ENCODE results near the gene TRIP11. TPM values are rescaled to one million over a fixed set of nuclear protein-coding genes. Genes with fewer than 3 reads are reported as not detected.

TRIP11 gene
- total and polyA plus RNA-seq, 2 experiments from 2014 or later: 24.9 to 52.2 TPM

DNA sequence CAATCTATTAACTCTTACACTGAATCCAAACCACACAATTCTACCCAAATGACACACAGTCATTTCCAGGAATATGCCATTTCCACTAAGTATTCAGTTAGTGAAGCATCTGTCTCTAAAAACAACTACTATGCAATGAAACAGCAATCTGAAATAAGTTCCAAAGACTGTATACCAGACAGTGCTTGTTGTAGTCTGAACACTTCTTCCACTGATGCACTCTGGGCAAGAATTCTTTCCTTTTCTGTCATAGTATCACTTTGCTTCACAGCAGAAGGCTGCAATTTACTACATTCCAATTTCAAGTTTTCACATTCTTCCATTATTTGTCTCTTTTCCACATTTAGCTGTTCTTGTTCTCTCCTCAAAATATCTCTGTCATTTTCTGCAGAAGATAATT, 25.8 kb downstream of the TRIP11 start:
- ATAC-seq: no peak
- Mint-ChIP-seq H3K36me3 (ENCODE audit: low read depth) (peaks cover 16% of the 10 kb centered on the region; the same call in 1 of the 3 replicates), H3K27me3 (ENCODE audit: insufficient read depth, low read depth, poor library complexity) (no peaks in the 10 kb centered on the region), H3K9me3 (no peaks in the 10 kb centered on the region), H3K27ac (no peak overlapping the region), H3K4me1 (no peaks in the 10 kb centered on the region), H3K4me3 (no peak overlapping the region)
- Histone ChIP-seq H2AFZ (no peak overlapping the region), H3K27ac (ENCODE audit: low read depth) (no peak overlapping the region), H3K27me3 (ENCODE audit: insufficient read depth) (no peaks in the 10 kb centered on the region), H3K4me1 (ENCODE audit: insufficient read depth) (no peaks in the 10 kb centered on the region), H3K79me2 (replicated peaks; ENCODE audit: insufficient read depth) (no peaks in the 10 kb centered on the region), H3F3A (replicated peaks; ENCODE audit: low read depth) (no peaks in the 10 kb centered on the region), H3K4me2 (no peak overlapping the region), H3K9me2 (ENCODE audit: insufficient read depth) (no peaks in the 10 kb centered on the region), H3K4me3 (no peak overlapping the region), H3K36me3 (ENCODE audit: insufficient read depth) (peaks cover 26% of the 10 kb centered on the region; the same call in 1 of the 2 replicates), H4K20me1 (replicated peaks; ENCODE audit: insufficient read depth) (0 out of 2 replicates have a peak, but pooled peaks cover 2% of the 10 kb centered on the region)
- TF ChIP-seq CREB1 (CRISPR knock-in tag; IDR thresholded peaks at IDR 0.05; ENCODE audit: low read depth) (no peak), NANOG (IDR thresholded peaks at IDR 0.05; ENCODE audit: borderline replicate concordance) (no peak)
- TF ChIP-seq, protein P1, sequence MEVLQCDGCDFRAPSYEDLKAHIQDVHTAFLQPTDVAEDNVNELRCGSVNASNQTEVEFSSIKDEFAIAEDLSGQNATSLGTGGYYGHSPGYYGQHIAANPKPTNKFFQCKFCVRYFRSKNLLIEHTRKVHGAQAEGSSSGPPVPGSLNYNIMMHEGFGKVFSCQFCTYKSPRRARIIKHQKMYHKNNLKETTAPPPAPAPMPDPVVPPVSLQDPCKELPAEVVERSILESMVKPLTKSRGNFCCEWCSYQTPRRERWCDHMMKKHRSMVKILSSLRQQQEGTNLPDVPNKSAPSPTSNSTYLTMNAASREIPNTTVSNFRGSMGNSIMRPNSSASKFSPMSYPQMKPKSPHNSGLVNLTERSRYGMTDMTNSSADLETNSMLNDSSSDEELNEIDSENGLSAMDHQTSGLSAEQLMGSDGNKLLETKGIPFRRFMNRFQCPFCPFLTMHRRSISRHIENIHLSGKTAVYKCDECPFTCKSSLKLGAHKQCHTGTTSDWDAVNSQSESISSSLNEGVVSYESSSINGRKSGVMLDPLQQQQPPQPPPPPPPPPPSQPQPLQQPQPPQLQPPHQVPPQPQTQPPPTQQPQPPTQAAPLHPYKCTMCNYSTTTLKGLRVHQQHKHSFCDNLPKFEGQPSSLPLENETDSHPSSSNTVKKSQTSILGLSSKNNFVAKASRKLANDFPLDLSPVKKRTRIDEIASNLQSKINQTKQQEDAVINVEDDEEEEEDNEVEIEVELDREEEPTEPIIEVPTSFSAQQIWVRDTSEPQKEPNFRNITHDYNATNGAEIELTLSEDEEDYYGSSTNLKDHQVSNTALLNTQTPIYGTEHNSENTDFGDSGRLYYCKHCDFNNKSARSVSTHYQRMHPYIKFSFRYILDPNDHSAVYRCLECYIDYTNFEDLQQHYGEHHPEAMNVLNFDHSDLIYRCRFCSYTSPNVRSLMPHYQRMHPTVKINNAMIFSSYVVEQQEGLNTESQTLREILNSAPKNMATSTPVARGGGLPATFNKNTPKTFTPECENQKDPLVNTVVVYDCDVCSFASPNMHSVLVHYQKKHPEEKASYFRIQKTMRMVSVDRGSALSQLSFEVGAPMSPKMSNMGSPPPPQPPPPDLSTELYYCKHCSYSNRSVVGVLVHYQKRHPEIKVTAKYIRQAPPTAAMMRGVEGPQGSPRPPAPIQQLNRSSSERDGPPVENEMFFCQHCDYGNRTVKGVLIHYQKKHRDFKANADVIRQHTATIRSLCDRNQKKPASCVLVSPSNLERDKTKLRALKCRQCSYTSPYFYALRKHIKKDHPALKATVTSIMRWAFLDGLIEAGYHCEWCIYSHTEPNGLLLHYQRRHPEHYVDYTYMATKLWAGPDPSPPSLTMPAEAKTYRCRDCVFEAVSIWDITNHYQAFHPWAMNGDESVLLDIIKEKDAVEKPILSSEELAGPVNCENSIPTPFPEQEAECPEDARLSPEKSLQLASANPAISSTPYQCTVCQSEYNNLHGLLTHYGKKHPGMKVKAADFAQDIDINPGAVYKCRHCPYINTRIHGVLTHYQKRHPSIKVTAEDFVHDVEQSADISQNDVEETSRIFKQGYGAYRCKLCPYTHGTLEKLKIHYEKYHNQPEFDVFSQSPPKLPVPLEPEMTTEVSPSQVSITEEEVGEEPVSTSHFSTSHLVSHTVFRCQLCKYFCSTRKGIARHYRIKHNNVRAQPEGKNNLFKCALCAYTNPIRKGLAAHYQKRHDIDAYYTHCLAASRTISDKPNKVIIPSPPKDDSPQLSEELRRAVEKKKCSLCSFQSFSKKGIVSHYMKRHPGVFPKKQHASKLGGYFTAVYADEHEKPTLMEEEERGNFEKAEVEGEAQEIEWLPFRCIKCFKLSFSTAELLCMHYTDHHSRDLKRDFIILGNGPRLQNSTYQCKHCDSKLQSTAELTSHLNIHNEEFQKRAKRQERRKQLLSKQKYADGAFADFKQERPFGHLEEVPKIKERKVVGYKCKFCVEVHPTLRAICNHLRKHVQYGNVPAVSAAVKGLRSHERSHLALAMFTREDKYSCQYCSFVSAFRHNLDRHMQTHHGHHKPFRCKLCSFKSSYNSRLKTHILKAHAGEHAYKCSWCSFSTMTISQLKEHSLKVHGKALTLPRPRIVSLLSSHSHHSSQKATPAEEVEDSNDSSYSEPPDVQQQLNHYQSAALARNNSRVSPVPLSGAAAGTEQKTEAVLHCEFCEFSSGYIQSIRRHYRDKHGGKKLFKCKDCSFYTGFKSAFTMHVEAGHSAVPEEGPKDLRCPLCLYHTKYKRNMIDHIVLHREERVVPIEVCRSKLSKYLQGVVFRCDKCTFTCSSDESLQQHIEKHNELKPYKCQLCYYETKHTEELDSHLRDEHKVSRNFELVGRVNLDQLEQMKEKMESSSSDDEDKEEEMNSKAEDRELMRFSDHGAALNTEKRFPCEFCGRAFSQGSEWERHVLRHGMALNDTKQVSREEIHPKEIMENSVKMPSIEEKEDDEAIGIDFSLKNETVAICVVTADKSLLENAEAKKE (CRISPR knock-in tag; IDR thresholded peaks at IDR 0.05): no peak
- no peak for DNase-seq (ENCODE audit: low spot score)

DNA sequence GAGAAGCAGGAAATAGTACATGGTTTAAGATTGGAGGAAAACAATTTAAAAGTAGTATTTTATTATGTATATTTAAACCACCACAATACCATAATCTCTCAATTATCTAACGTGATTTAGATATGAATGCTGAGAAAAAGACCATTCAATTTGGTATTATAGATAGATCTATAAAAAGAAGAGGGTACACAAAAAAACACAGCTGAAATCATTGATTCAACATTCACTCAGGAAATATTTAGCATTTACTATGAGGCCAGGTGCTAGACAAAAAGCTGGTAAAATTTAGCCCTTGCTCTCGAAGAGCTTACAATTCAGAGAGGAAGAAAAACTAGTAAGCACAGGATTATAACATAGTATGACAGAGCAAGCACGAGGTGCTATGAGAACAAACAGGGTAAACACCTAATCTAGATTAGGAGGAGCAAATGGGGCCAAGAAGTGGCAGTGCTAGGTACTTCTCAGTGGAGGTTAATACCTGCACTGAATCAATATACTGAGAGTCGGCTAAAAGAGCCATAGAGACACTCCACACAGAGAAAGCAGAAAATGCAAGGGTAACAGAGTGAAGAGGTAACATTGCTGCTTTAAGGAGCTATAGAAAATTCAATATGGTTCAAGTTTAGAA, 27.6 kb downstream of the TRIP11 start:
- no peak for DNase-seq (ENCODE audit: low spot score)
- H3K4me3 Mint-ChIP-seq: no peak overlapping the region
- H4K20me1 ChIP-seq (replicated peaks; ENCODE audit: insufficient read depth): 0 out of 2 replicates have a peak, but pooled peaks cover 2% of the 10 kb centered on the region
- no peak overlapping the region for H3K27ac Mint-ChIP-seq
- peaks cover 22% of the 10 kb centered on the region for H3K36me3 Mint-ChIP-seq (ENCODE audit: low read depth)
- no peaks in the 10 kb centered on the region for H3K4me1 Mint-ChIP-seq
- H3K27me3 Mint-ChIP-seq (ENCODE audit: insufficient read depth, low read depth, poor library complexity): no peaks in the 10 kb centered on the region
- no peak overlapping the region for H3K27ac ChIP-seq (ENCODE audit: low read depth)
- H3K9me2 ChIP-seq (ENCODE audit: insufficient read depth): no peaks in the 10 kb centered on the region
- H2AFZ ChIP-seq: no peak overlapping the region
- no peaks in the 10 kb centered on the region for H3K4me1 ChIP-seq (ENCODE audit: insufficient read depth)
- no peaks in the 10 kb centered on the region for H3F3A ChIP-seq (replicated peaks; ENCODE audit: low read depth)
- H3K79me2 ChIP-seq (replicated peaks; ENCODE audit: insufficient read depth): no peaks in the 10 kb centered on the region
- no peak overlapping the region for H3K4me3 ChIP-seq
- no peaks in the 10 kb centered on the region for H3K27me3 ChIP-seq (ENCODE audit: insufficient read depth)
- no peaks in the 10 kb centered on the region for H3K9me3 Mint-ChIP-seq
- peaks cover 26% of the 10 kb centered on the region; the same call in 1 of the 2 replicates for H3K36me3 ChIP-seq (ENCODE audit: insufficient read depth)
- ATAC-seq: no peak
- H3K4me2 ChIP-seq: no peak overlapping the region
- TF ChIP-seq, protein P2, sequence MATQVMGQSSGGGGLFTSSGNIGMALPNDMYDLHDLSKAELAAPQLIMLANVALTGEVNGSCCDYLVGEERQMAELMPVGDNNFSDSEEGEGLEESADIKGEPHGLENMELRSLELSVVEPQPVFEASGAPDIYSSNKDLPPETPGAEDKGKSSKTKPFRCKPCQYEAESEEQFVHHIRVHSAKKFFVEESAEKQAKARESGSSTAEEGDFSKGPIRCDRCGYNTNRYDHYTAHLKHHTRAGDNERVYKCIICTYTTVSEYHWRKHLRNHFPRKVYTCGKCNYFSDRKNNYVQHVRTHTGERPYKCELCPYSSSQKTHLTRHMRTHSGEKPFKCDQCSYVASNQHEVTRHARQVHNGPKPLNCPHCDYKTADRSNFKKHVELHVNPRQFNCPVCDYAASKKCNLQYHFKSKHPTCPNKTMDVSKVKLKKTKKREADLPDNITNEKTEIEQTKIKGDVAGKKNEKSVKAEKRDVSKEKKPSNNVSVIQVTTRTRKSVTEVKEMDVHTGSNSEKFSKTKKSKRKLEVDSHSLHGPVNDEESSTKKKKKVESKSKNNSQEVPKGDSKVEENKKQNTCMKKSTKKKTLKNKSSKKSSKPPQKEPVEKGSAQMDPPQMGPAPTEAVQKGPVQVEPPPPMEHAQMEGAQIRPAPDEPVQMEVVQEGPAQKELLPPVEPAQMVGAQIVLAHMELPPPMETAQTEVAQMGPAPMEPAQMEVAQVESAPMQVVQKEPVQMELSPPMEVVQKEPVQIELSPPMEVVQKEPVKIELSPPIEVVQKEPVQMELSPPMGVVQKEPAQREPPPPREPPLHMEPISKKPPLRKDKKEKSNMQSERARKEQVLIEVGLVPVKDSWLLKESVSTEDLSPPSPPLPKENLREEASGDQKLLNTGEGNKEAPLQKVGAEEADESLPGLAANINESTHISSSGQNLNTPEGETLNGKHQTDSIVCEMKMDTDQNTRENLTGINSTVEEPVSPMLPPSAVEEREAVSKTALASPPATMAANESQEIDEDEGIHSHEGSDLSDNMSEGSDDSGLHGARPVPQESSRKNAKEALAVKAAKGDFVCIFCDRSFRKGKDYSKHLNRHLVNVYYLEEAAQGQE (IDR thresholded peaks at IDR 0.05; ENCODE audit: unreplicated experiment): no peak
- no peak for TF ChIP-seq EZH2 (IDR thresholded peaks at IDR 0.05; ENCODE audit: low read depth, unreplicated experiment)
- TF ChIP-seq POLR2AphosphoS5 (IDR thresholded peaks at IDR 0.05; ENCODE audit: low read depth): no peak
- TF ChIP-seq JUNB (IDR thresholded peaks at IDR 0.05; ENCODE audit: unreplicated experiment): no peak
- TF ChIP-seq NANOG (IDR thresholded peaks at IDR 0.05; ENCODE audit: borderline replicate concordance): no peak
- TF ChIP-seq ZNF114 (CRISPR knock-in tag; IDR thresholded peaks at IDR 0.05): no peak
- TF ChIP-seq CREB1 (CRISPR knock-in tag; IDR thresholded peaks at IDR 0.05; ENCODE audit: low read depth): no peak
- no peak for TF ChIP-seq STAT1 (IDR thresholded peaks at IDR 0.05; ENCODE audit: unreplicated experiment)
- TF ChIP-seq, protein P3, sequence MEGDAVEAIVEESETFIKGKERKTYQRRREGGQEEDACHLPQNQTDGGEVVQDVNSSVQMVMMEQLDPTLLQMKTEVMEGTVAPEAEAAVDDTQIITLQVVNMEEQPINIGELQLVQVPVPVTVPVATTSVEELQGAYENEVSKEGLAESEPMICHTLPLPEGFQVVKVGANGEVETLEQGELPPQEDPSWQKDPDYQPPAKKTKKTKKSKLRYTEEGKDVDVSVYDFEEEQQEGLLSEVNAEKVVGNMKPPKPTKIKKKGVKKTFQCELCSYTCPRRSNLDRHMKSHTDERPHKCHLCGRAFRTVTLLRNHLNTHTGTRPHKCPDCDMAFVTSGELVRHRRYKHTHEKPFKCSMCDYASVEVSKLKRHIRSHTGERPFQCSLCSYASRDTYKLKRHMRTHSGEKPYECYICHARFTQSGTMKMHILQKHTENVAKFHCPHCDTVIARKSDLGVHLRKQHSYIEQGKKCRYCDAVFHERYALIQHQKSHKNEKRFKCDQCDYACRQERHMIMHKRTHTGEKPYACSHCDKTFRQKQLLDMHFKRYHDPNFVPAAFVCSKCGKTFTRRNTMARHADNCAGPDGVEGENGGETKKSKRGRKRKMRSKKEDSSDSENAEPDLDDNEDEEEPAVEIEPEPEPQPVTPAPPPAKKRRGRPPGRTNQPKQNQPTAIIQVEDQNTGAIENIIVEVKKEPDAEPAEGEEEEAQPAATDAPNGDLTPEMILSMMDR (conservative IDR thresholded peaks at IDR 0.05; ENCODE audit: low read depth in 2 of 2): no peak

Data from GM23338 (cell line).